ENCODE measurements around the gene CSTPP1.

- no peak for TF ChIP-seq CTCF (IDR thresholded peaks at IDR 0.05)
- TF ChIP-seq EZH2 (IDR thresholded peaks at IDR 0.05; ENCODE audit: borderline replicate concordance, insufficient read depth, low read depth, low read length, poor library complexity, severe bottlenecking), result no peak
Measured at GRCh38 chr11:47121731-47122130, 185.2 kb downstream of the CSTPP1 start.
